OCI-LY1 (cell line): ENCODE measurements around the gene PMPCB.
"Not testable (repeated sequence)": the region's sequence is repeated elsewhere in the genome, so short reads cannot be mapped to it uniquely, and the experiment has no call there.

Experiments used
- CTCF ChIP-seq: fragments of 200-600 bp; sonication (generic), shearing (Covaris generic); IDR thresholded peaks from 2 replicates; pipeline ENCODE4 v1.5.1; 2017; ENCODE audit warnings: mild to moderate bottlenecking, antibody characterized with exemption, low read length, moderate library complexity, mixed read lengths
- EZH2 ChIP-seq: fragments of 200-600 bp; sonication (generic), shearing (Covaris generic); IDR thresholded peaks from 2 replicates; pipeline ENCODE4 v1.8.0; 2017; ENCODE audit warnings: borderline replicate concordance, mixed run types, mild to moderate bottlenecking, antibody characterized with exemption, low read length, moderate library complexity, mixed read lengths

GRCh38 chr7:103266229-103266628, 31.0 kb upstream of the PMPCB start:
- TF ChIP-seq EZH2, CTCF: not testable (repeated sequence)
